Stimulated activated CD8-positive, alpha-beta memory T cell treated with anti-CD3 and anti-CD28 coated beads, Interleukin-4, amount 100 ng/mL, for 48 hours (primary cell): ENCODE measurements around the gene FAM47E.
A peak's percentile ranks its signal among the peaks of the same experiment; 100 is the strongest.

Experiments used
- DNase-seq: peaks from one replicate; pipeline ENCODE4 v3.0.0-alpha.2; 2020

FAM47E gene

GRCh38 chr4:76301775-76302162 is 50.2 kb downstream of the FAM47E start:
- DNase-seq: no peak

- no peak for DNase-seq
Observed at GRCh38 chr4:76302826-76303438, 51.4 kb downstream of the FAM47E start.

- DNase-seq: peak; percentile 32
Observed at GRCh38 chr4:76305033-76305687, 53.6 kb downstream of the FAM47E start.

- peak; percentile 50 for DNase-seq
Observed at GRCh38 chr4:76305971-76306881, 54.7 kb downstream of the FAM47E start, which contains the start of gene STBD1. Gene STBD1, plus strand, starts transcription at chr4:76306733. Its CDS starts 37 bp downstream, at chr4:76306770.

GRCh38 chr4:76306882-76307659 is 55.5 kb downstream of the FAM47E start:
- peak; percentile 49 for DNase-seq

- no peak for DNase-seq
Observed at GRCh38 chr4:76307660-76308014, 56.1 kb downstream of the FAM47E start.

- DNase-seq: no peak
Observed at GRCh38 chr4:76308548-76308947, 57.0 kb downstream of the FAM47E start.

- no peak for DNase-seq
Observed at GRCh38 chr4:76309939-76310550, 58.5 kb downstream of the FAM47E start.

GRCh38 chr4:76310683-76311082 is 59.2 kb downstream of the FAM47E start:
- no peak for DNase-seq

- no peak for DNase-seq
Observed at GRCh38 chr4:76311896-76312331, 60.4 kb downstream of the FAM47E start.

- no peak for DNase-seq
Observed at GRCh38 chr4:76312457-76312856, 60.9 kb downstream of the FAM47E start.

- DNase-seq: no peak
Observed at GRCh38 chr4:76313547-76313946, 62.0 kb downstream of the FAM47E start.

- no peak for DNase-seq
Observed at GRCh38 chr4:76315267-76315918, 63.9 kb downstream of the FAM47E start.

- no peak for DNase-seq
Observed at GRCh38 chr4:76316131-76316530, 64.6 kb downstream of the FAM47E start.

GRCh38 chr4:76322236-76322635 is 70.7 kb downstream of the FAM47E start:
- no peak for DNase-seq

GRCh38 chr4:76325072-76325471 is 73.6 kb downstream of the FAM47E start:
- DNase-seq: no peak

- DNase-seq: no peak
Observed at GRCh38 chr4:76326515-76326914, 75.0 kb downstream of the FAM47E start.
